GM12891 (cell line): ENCODE data around the gene PNMT.

Experiments
- POLR2A ChIP-seq: IDR thresholded peaks from 2 replicates; pipeline ENCODE4 v1.6.1; 2011; ENCODE audit warnings: low read depth, low read length, control low read depth
- SPI1 ChIP-seq: IDR thresholded peaks from 2 replicates; pipeline ENCODE4 v1.6.1; 2011; ENCODE audit warnings: low read depth, low read length, control low read depth
- TAF1 ChIP-seq: IDR thresholded peaks from 2 replicates; pipeline ENCODE4 v1.6.1; 2011; ENCODE audit warnings: low read depth, low read length, control low read depth

DNA sequence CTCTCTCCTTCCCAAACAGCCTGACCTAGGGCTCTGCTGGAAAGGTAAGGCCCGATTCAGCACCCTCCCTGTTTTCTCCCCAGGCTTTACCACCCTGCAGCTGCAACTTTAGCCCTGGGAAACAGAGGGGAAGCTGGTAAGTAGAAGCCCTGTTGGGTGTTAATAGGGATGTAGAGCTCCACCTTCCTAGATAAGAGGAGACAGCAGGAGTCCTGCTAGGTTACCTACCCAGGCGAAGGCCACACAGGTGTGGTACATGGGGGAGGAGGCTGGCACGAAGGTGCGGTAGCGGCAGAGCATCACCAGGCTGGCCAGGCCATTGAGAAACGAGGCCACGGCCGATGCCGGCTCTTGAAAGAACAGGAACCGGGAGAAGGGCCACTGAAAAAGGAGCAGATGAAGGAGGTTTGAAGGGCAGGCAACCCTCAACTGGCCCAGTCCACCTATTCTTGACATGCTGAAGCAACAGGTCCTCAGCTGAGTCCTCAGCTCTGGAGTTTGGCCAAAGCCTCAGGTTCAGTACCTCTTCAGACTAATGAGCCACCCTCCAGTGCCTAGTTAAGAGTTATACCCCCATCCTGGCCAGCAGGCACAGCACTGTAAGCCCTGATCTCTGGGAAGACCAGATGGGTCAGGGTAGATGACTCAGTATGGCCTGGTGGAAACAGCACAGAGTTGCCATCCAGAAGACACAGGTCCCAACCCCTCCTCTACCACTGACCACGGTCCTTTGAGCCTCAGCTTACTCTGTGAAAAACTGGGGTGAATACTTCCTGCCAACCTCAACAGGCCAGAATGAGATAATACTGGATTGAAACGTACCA, 16.3 kb downstream of the PNMT start:
- no peak for TF ChIP-seq POLR2A
- TF ChIP-seq SPI1: no peak
- TF ChIP-seq TAF1: no peak
